Measurements from ENCODE around the gene OR51I1.

- TF ChIP-seq NFIC (IDR thresholded peaks at IDR 0.05) = no peak
- no peak for TF ChIP-seq TEAD4 (IDR thresholded peaks at IDR 0.05)
- no peak for TF ChIP-seq EP300 (IDR thresholded peaks at IDR 0.05; ENCODE audit: borderline replicate concordance)
- TF ChIP-seq MAX (IDR thresholded peaks at IDR 0.05) = no peak
- no peak for TF ChIP-seq YY1 (IDR thresholded peaks at IDR 0.05; ENCODE audit: low read depth)
- no peak for TF ChIP-seq CREB1 (IDR thresholded peaks at IDR 0.05; ENCODE audit: low read depth)
- TF ChIP-seq, protein P1, sequence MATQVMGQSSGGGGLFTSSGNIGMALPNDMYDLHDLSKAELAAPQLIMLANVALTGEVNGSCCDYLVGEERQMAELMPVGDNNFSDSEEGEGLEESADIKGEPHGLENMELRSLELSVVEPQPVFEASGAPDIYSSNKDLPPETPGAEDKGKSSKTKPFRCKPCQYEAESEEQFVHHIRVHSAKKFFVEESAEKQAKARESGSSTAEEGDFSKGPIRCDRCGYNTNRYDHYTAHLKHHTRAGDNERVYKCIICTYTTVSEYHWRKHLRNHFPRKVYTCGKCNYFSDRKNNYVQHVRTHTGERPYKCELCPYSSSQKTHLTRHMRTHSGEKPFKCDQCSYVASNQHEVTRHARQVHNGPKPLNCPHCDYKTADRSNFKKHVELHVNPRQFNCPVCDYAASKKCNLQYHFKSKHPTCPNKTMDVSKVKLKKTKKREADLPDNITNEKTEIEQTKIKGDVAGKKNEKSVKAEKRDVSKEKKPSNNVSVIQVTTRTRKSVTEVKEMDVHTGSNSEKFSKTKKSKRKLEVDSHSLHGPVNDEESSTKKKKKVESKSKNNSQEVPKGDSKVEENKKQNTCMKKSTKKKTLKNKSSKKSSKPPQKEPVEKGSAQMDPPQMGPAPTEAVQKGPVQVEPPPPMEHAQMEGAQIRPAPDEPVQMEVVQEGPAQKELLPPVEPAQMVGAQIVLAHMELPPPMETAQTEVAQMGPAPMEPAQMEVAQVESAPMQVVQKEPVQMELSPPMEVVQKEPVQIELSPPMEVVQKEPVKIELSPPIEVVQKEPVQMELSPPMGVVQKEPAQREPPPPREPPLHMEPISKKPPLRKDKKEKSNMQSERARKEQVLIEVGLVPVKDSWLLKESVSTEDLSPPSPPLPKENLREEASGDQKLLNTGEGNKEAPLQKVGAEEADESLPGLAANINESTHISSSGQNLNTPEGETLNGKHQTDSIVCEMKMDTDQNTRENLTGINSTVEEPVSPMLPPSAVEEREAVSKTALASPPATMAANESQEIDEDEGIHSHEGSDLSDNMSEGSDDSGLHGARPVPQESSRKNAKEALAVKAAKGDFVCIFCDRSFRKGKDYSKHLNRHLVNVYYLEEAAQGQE (IDR thresholded peaks at IDR 0.05; ENCODE audit: low read depth) = no peak
- no peak for TF ChIP-seq TAF1 (IDR thresholded peaks at IDR 0.05; ENCODE audit: low read depth)
- no peak for TF ChIP-seq FOXM1 (IDR thresholded peaks at IDR 0.05; ENCODE audit: borderline replicate concordance, low read depth)
- TF ChIP-seq TCF12 (IDR thresholded peaks at IDR 0.05; ENCODE audit: low read depth) = no peak
- no peak for TF ChIP-seq RAD21 (IDR thresholded peaks at IDR 0.05; ENCODE audit: low read depth)
- TF ChIP-seq EGR1 (IDR thresholded peaks at IDR 0.05) = no peak
Observed at GRCh38 chr11:5486003-5486402, 44.7 kb upstream of the OR51I1 start.
